Measurements from ENCODE around the gene TMA7B.

Gene TMA7B

GRCh38 chr22:39972641-39973040 is 12.4 kb downstream of the TMA7B start:
- Histone ChIP-seq H2AFZ (ENCODE audit: low read depth, low read length) (no peak overlapping the region), H3K27me3 (ENCODE audit: control insufficient read depth in 1 of 2, insufficient read depth in 1 of 2, low read length in 2 of 2) (peaks cover 57 to 81% of the 10 kb centered on the region in 2 experiments), H3K36me3 (ENCODE audit: control insufficient read depth in 1 of 2, insufficient read depth in 2 of 2, low read depth in 1 of 2, low read length in 2 of 2) (no peaks in the 10 kb centered on the region), H2BK5ac (ENCODE audit: low read depth, low read length, poor library complexity, severe bottlenecking) (no peak overlapping the region), H4K91ac (ENCODE audit: low read length) (no peak overlapping the region), H3K9me3 (ENCODE audit: control insufficient read depth, low read length) (no peaks in the 10 kb centered on the region), H3K14ac (ENCODE audit: low read length in 2 of 2) (no peak overlapping the region), H3K18ac (ENCODE audit: low read depth in 1 of 2, low read length in 2 of 2) (no peak overlapping the region), H3K9ac (ENCODE audit: low read length) (no peak overlapping the region), H3K4ac (ENCODE audit: low read depth in 1 of 2, low read length in 2 of 2) (no peak overlapping the region), H3K79me1 (replicated peaks; ENCODE audit: low read length, poor library complexity, severe bottlenecking) (no peaks in the 10 kb centered on the region), H2AK5ac (ENCODE audit: low read length, severe bottlenecking) (no peak overlapping the region), H4K8ac (ENCODE audit: low read length) (no peak overlapping the region), H3K23ac (ENCODE audit: low read length in 2 of 2) (no peak overlapping the region), H3K4me2 (ENCODE audit: low read length, poor library complexity, severe bottlenecking) (no peak overlapping the region), H3K27ac (ENCODE audit: low read length, poor library complexity, severe bottlenecking) (no peak overlapping the region), H2BK120ac (ENCODE audit: low read depth, low read length) (no peak overlapping the region), H2BK12ac (ENCODE audit: low read length in 2 of 2) (no peak overlapping the region), H3K4me1 (ENCODE audit: control insufficient read depth, insufficient read depth, low read depth, low read length) (peaks cover 2% of the 10 kb centered on the region), H3K4me3 (ENCODE audit: insufficient read depth in 1 of 2, low read depth in 1 of 2, low read length in 2 of 2) (no peak overlapping the region), H2BK15ac (ENCODE audit: low read depth, poor library complexity, severe bottlenecking) (no peak overlapping the region)
- WGBS = 85% methylated on average over 5 of the region's 5 CpGs
- DNase-seq = no peak

GRCh38 chr22:39973656-39974055 is 13.5 kb downstream of the TMA7B start:
- 88% methylated on average over 5 of the region's 5 CpGs for WGBS
- Histone ChIP-seq H2BK12ac (ENCODE audit: low read length in 2 of 2) (no peak overlapping the region), H3K27ac (ENCODE audit: low read length, poor library complexity, severe bottlenecking) (no peak overlapping the region), H3K36me3 (ENCODE audit: control insufficient read depth in 1 of 2, insufficient read depth in 2 of 2, low read depth in 1 of 2, low read length in 2 of 2) (no peaks in the 10 kb centered on the region), H3K9ac (ENCODE audit: low read length) (no peak overlapping the region), H3K14ac (ENCODE audit: low read length in 2 of 2) (no peak overlapping the region), H3K18ac (ENCODE audit: low read depth in 1 of 2, low read length in 2 of 2) (no peak overlapping the region), H2BK15ac (ENCODE audit: low read depth, poor library complexity, severe bottlenecking) (no peak overlapping the region), H3K4ac (ENCODE audit: low read depth in 1 of 2, low read length in 2 of 2) (no peak overlapping the region), H3K4me3 (ENCODE audit: insufficient read depth in 1 of 2, low read depth in 1 of 2, low read length in 2 of 2) (no peak overlapping the region), H3K4me2 (ENCODE audit: low read length, poor library complexity, severe bottlenecking) (no peak overlapping the region), H4K91ac (ENCODE audit: low read length) (no peak overlapping the region), H3K27me3 (ENCODE audit: control insufficient read depth in 1 of 2, insufficient read depth in 1 of 2, low read length in 2 of 2) (peaks cover 57 to 81% of the 10 kb centered on the region in 2 experiments), H2BK5ac (ENCODE audit: low read depth, low read length, poor library complexity, severe bottlenecking) (no peak overlapping the region), H2BK120ac (ENCODE audit: low read depth, low read length) (no peak overlapping the region), H2AFZ (ENCODE audit: low read depth, low read length) (no peak overlapping the region), H4K8ac (ENCODE audit: low read length) (no peak overlapping the region), H2AK5ac (ENCODE audit: low read length, severe bottlenecking) (no peak overlapping the region), H3K4me1 (ENCODE audit: control insufficient read depth, insufficient read depth, low read depth, low read length) (peaks cover 1% of the 10 kb centered on the region), H3K23ac (ENCODE audit: low read length in 2 of 2) (no peak overlapping the region), H3K9me3 (ENCODE audit: control insufficient read depth, low read length) (no peaks in the 10 kb centered on the region), H3K79me1 (replicated peaks; ENCODE audit: low read length, poor library complexity, severe bottlenecking) (no peaks in the 10 kb centered on the region)
- no peak for DNase-seq

- no peak overlapping the region for H4K8ac ChIP-seq (ENCODE audit: low read length)
Measured at GRCh38 chr22:39974065-39974464, 13.9 kb downstream of the TMA7B start.

GRCh38 chr22:39979048-39979447 is 18.9 kb downstream of the TMA7B start:
- Histone ChIP-seq H2AK5ac (ENCODE audit: low read length, severe bottlenecking) (no peak overlapping the region), H2BK120ac (ENCODE audit: low read depth, low read length) (no peak overlapping the region), H3K9me3 (ENCODE audit: control insufficient read depth, low read length) (no peaks in the 10 kb centered on the region), H3K27ac (ENCODE audit: low read length, poor library complexity, severe bottlenecking) (no peak overlapping the region), H3K4me3 (ENCODE audit: insufficient read depth in 1 of 2, low read depth in 1 of 2, low read length in 2 of 2) (no peak overlapping the region), H4K8ac (ENCODE audit: low read length) (no peak overlapping the region), H3K36me3 (ENCODE audit: control insufficient read depth in 1 of 2, insufficient read depth in 2 of 2, low read depth in 1 of 2, low read length in 2 of 2) (no peaks in the 10 kb centered on the region), H3K79me1 (replicated peaks; ENCODE audit: low read length, poor library complexity, severe bottlenecking) (no peaks in the 10 kb centered on the region), H3K23ac (ENCODE audit: low read length in 2 of 2) (no peak overlapping the region), H3K27me3 (ENCODE audit: control insufficient read depth in 1 of 2, insufficient read depth in 1 of 2, low read length in 2 of 2) (peaks cover 47 to 70% of the 10 kb centered on the region in 2 experiments), H2BK12ac (ENCODE audit: low read length in 2 of 2) (no peak overlapping the region), H2AFZ (ENCODE audit: low read depth, low read length) (no peak overlapping the region), H3K18ac (ENCODE audit: low read depth in 1 of 2, low read length in 2 of 2) (no peak overlapping the region), H3K4ac (ENCODE audit: low read depth in 1 of 2, low read length in 2 of 2) (no peak overlapping the region), H2BK5ac (ENCODE audit: low read depth, low read length, poor library complexity, severe bottlenecking) (no peak overlapping the region), H3K4me1 (ENCODE audit: control insufficient read depth, insufficient read depth, low read depth, low read length) (no peaks in the 10 kb centered on the region), H3K9ac (ENCODE audit: low read length) (no peak overlapping the region), H3K4me2 (ENCODE audit: low read length, poor library complexity, severe bottlenecking) (no peak overlapping the region), H3K14ac (ENCODE audit: low read length in 2 of 2) (no peak overlapping the region), H2BK15ac (ENCODE audit: low read depth, poor library complexity, severe bottlenecking) (no peak overlapping the region), H4K91ac (ENCODE audit: low read length) (no peak overlapping the region)
- WGBS = 81% methylated on average over 5 of the region's 6 CpGs
- no peak for DNase-seq

More at GRCh38 chr22:39974065-39974464, 13.9 kb downstream of the TMA7B start:
- H2BK15ac ChIP-seq (ENCODE audit: low read depth, poor library complexity, severe bottlenecking) = no peak overlapping the region
- peaks cover 60 to 78% of the 10 kb centered on the region in 2 experiments for H3K27me3 ChIP-seq (ENCODE audit: control insufficient read depth in 1 of 2, insufficient read depth in 1 of 2, low read length in 2 of 2)
- no peak overlapping the region for H3K9ac ChIP-seq (ENCODE audit: low read length)
- no peak overlapping the region for H3K23ac ChIP-seq (ENCODE audit: low read length in 2 of 2)
- H2BK120ac ChIP-seq (ENCODE audit: low read depth, low read length) = no peak overlapping the region
- no peak overlapping the region for H2AFZ ChIP-seq (ENCODE audit: low read depth, low read length)
- no peak overlapping the region for H3K14ac ChIP-seq (ENCODE audit: low read length in 2 of 2)
- H3K9me3 ChIP-seq (ENCODE audit: control insufficient read depth, low read length) = no peaks in the 10 kb centered on the region
- H2BK5ac ChIP-seq (ENCODE audit: low read depth, low read length, poor library complexity, severe bottlenecking) = no peak overlapping the region
- H3K27ac ChIP-seq (ENCODE audit: low read length, poor library complexity, severe bottlenecking) = no peak overlapping the region
- no peak overlapping the region for H2BK12ac ChIP-seq (ENCODE audit: low read length in 2 of 2)
- H4K91ac ChIP-seq (ENCODE audit: low read length) = no peak overlapping the region
- H3K4me1 ChIP-seq (ENCODE audit: control insufficient read depth, insufficient read depth, low read depth, low read length) = no peaks in the 10 kb centered on the region
- no peak for DNase-seq
- no peaks in the 10 kb centered on the region for H3K79me1 ChIP-seq (replicated peaks; ENCODE audit: low read length, poor library complexity, severe bottlenecking)
- H3K18ac ChIP-seq (ENCODE audit: low read depth in 1 of 2, low read length in 2 of 2) = no peak overlapping the region
- H3K36me3 ChIP-seq (ENCODE audit: control insufficient read depth in 1 of 2, insufficient read depth in 2 of 2, low read depth in 1 of 2, low read length in 2 of 2) = no peaks in the 10 kb centered on the region
- 100% methylated on average over 3 of the region's 5 CpGs for WGBS
- no peak overlapping the region for H3K4me3 ChIP-seq (ENCODE audit: insufficient read depth in 1 of 2, low read depth in 1 of 2, low read length in 2 of 2)
- no peak overlapping the region for H3K4ac ChIP-seq (ENCODE audit: low read depth in 1 of 2, low read length in 2 of 2)
- no peak overlapping the region for H3K4me2 ChIP-seq (ENCODE audit: low read length, poor library complexity, severe bottlenecking)
- no peak overlapping the region for H2AK5ac ChIP-seq (ENCODE audit: low read length, severe bottlenecking)
